ENCODE data around the gene TXNDC5. TPM values are rescaled to one million over a fixed set of nuclear protein-coding genes. Genes with fewer than 3 reads are reported as not detected.

The TXNDC5 gene
- total RNA-seq, 1 donor from 2014 or later, result 94.9 TPM

DNA sequence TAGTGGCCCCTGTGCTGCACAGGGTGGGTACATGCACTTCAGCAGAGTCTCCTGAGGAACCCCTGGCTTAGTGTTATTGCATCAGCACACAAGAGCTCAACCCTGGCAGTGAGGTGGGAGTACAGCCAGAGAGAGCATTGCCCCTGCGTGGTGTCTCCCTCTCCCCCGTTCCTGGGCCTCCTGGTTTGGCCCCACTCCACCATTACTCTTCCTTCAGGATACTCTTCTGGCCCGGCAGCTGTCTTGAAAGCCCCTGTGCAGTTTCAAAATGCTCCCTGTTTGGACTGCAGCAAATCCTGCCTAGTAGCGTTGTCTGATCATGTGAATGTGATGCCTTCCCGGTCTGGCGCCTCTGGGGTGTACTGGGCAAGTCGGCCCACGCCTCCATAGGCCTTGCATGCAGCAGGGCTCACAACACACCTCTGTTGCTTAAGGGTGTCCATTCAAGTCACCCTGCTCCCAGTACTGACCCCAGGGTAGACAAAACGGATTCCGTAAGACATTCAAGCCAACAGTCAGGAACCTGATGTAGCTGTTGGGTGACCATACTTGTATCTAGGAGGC, 32.1 kb downstream of the TXNDC5 start:
- no peak overlapping the region for H3K27ac Mint-ChIP-seq
- no peaks in the 10 kb centered on the region for H3K27me3 Mint-ChIP-seq
- H3K4me1 Mint-ChIP-seq (ENCODE audit: unreplicated experiment), result no peaks in the 10 kb centered on the region
- H3K9me3 Mint-ChIP-seq, result peaks cover 7% of the 10 kb centered on the region
- no peak overlapping the region for H3K4me3 Mint-ChIP-seq
- H3K36me3 Mint-ChIP-seq, result peaks cover 20% of the 10 kb centered on the region
- no peak for DNase-seq (ENCODE audit: extremely low spot score, unreplicated experiment)
- TF ChIP-seq CTCF (conservative IDR thresholded peaks at IDR 0.05), result no peak

GRCh38 chr6:7868926-7869325, 41.7 kb downstream of the TXNDC5 start:
- Mint-ChIP-seq H3K27ac (no peak overlapping the region), H3K4me3 (no peak overlapping the region), H3K36me3 (no peaks in the 10 kb centered on the region), H3K9me3 (peaks cover 5% of the 10 kb centered on the region), H3K4me1 (ENCODE audit: unreplicated experiment) (peaks cover 4% of the 10 kb centered on the region), H3K27me3 (no peaks in the 10 kb centered on the region)
- TF ChIP-seq CTCF (conservative IDR thresholded peaks at IDR 0.05), result no peak
- DNase-seq (ENCODE audit: extremely low spot score, unreplicated experiment), result no peak

- TF ChIP-seq CTCF (conservative IDR thresholded peaks at IDR 0.05), result no peak
- H3K27me3 Mint-ChIP-seq, result no peaks in the 10 kb centered on the region
- peaks cover 4% of the 10 kb centered on the region for H3K4me1 Mint-ChIP-seq (ENCODE audit: unreplicated experiment)
- H3K9me3 Mint-ChIP-seq, result no peaks in the 10 kb centered on the region
- DNase-seq (ENCODE audit: extremely low spot score, unreplicated experiment), result no peak
- no peak overlapping the region for H3K27ac Mint-ChIP-seq
- no peaks in the 10 kb centered on the region for H3K36me3 Mint-ChIP-seq
- no peak overlapping the region for H3K4me3 Mint-ChIP-seq
Observed at GRCh38 chr6:7866526-7866925, 44.1 kb downstream of the TXNDC5 start.

DNA sequence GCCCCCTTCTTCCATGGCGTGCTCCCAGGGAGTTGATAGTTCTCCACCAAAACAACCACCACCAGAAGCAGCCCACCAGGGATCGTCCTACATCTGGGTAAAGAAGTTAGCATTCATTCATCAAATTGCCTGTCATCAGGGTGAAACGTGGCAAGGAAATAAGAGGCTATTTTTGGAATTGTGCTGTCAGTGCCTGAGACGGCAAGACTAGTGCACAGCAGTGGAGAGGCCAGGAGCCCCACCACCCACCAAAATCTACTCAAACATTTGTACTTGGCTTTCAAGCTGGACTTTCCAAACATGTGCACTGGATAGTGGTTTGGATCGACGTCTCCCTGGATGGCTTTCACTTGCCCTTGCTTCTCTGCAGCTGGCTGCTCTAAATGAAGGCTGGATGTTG, 44.8 kb downstream of the TXNDC5 start:
- peaks cover 4% of the 10 kb centered on the region for H3K4me1 Mint-ChIP-seq (ENCODE audit: unreplicated experiment)
- TF ChIP-seq CTCF (conservative IDR thresholded peaks at IDR 0.05), result no peak
- no peaks in the 10 kb centered on the region for H3K9me3 Mint-ChIP-seq
- no peaks in the 10 kb centered on the region for H3K27me3 Mint-ChIP-seq
- H3K4me3 Mint-ChIP-seq, result no peak overlapping the region
- H3K36me3 Mint-ChIP-seq, result no peaks in the 10 kb centered on the region
- DNase-seq (ENCODE audit: extremely low spot score, unreplicated experiment), result peak; percentile 25
- no peak overlapping the region for H3K27ac Mint-ChIP-seq

GRCh38 chr6:7859591-7859990, 51.0 kb downstream of the TXNDC5 start:
- Mint-ChIP-seq H3K27me3 (no peaks in the 10 kb centered on the region), H3K27ac (no peak overlapping the region), H3K9me3 (no peaks in the 10 kb centered on the region), H3K36me3 (no peaks in the 10 kb centered on the region), H3K4me3 (no peak overlapping the region), H3K4me1 (ENCODE audit: unreplicated experiment) (peaks cover 4% of the 10 kb centered on the region)
- no peak for DNase-seq (ENCODE audit: extremely low spot score, unreplicated experiment)
- TF ChIP-seq CTCF (conservative IDR thresholded peaks at IDR 0.05), result no peak

DNA sequence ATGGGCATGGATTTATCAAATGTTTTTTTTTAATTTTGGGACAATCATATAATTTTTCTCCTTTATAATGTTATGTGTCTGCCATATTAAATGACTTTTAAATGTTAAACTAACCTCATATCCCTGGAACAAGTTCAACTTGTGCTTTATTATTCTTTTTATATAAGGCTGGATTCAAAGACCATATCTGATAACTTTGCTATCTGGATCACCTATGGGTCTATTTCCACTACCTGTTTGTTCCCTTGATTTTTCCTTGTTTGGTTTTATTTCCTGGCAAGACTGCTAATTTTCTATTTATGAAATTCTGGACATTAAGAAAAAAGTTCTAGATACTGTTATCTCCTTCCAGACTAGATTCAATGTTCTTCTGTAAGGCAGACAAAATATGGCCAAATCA, 58.8 kb downstream of the TXNDC5 start:
- no peaks in the 10 kb centered on the region for H3K27me3 Mint-ChIP-seq
- TF ChIP-seq CTCF (conservative IDR thresholded peaks at IDR 0.05), result no peak
- no peaks in the 10 kb centered on the region for H3K9me3 Mint-ChIP-seq

More for the DNA sequence above, 58.8 kb downstream of the TXNDC5 start:
- H3K27ac Mint-ChIP-seq, result no peak overlapping the region
- H3K36me3 Mint-ChIP-seq, result no peaks in the 10 kb centered on the region
- DNase-seq (ENCODE audit: extremely low spot score, unreplicated experiment), result no peak
- peaks cover 4% of the 10 kb centered on the region for H3K4me1 Mint-ChIP-seq (ENCODE audit: unreplicated experiment)
- H3K4me3 Mint-ChIP-seq, result no peak overlapping the region
